Calu3 (cell line): ENCODE measurements around the gene ZSWIM8. TPM values are rescaled to one million over a fixed set of nuclear protein-coding genes. Genes with fewer than 3 reads are reported as not detected.

Source experiments
- BruUV-seq: library from RNA; stranded (reverse); fragments of 400-500 nt; replicated peaks from 2 replicates; lab custom pipeline; 2021; lab: Mats Ljungman, UMichigan
- CTCF ChIA-PET: fragments of 300-600 bp; sonication (Branson Sonifier 250); formaldehyde crosslinking; loops from one replicate; lab custom pipeline; 2022; ENCODE audit warnings: antibody characterized with exemption; lab: Charles Lee
- DNase-seq: peaks from one replicate; pipeline ENCODE4 v3.0.0; 2022
- H3K27ac Mint-ChIP-seq: one replicate; pipeline ENCODE4 v1.8.0; 2022; ENCODE audit warnings: mixed read lengths; ENCODE audit not compliant: unreplicated experiment
- H3K27me3 Mint-ChIP-seq: one replicate; pipeline ENCODE4 v1.8.0; 2022; ENCODE audit warnings: mixed read lengths; ENCODE audit not compliant: unreplicated experiment
- H3K36me3 Mint-ChIP-seq: one replicate; pipeline ENCODE4 v1.8.0; 2022; ENCODE audit warnings: mild to moderate bottlenecking, moderate library complexity, mixed read lengths; ENCODE audit not compliant: insufficient read depth, unreplicated experiment
- H3K4me1 Mint-ChIP-seq: one replicate; pipeline ENCODE4 v1.8.0; 2022; ENCODE audit warnings: mild to moderate bottlenecking, low read depth, mixed read lengths; ENCODE audit not compliant: unreplicated experiment
- H3K4me3 Mint-ChIP-seq: one replicate; pipeline ENCODE4 v1.8.0; 2022; ENCODE audit warnings: mild to moderate bottlenecking, low read depth, moderate library complexity, mixed read lengths; ENCODE audit not compliant: unreplicated experiment
- H3K9me3 Mint-ChIP-seq: one replicate; pipeline ENCODE4 v1.8.0; 2022; ENCODE audit warnings: low read depth, mixed read lengths; ENCODE audit not compliant: unreplicated experiment
- CTCF ChIP-seq: fragments of 200-600 bp; IDR thresholded peaks from one replicate; pipeline ENCODE4 v1.8.0; 2022; ENCODE audit warnings: antibody characterized with exemption; ENCODE audit not compliant: unreplicated experiment
- intact Hi-C: fragments of 100-400 bp; cut with micrococcal nuclease; formaldehyde crosslinking; loops from one replicate; pipeline ENCODE4 v1.10.0; 2022; ENCODE audit not compliant: unreplicated experiment
- total RNA-seq: library from RNA; stranded (reverse); gene quantifications from 2 replicates; pipeline ENCODE4 v1.2.3, GENCODE V29; 2022

Gene ZSWIM8
- total RNA-seq, 1 experiment from 2014 or later, result 59.9 TPM

GRCh38 chr10:73743905-73744663 lies 41.3 kb upstream of the ZSWIM8 start, which contains the start of gene SEC24C:
SEC24C (plus strand) TSS chr10:73744372; CDS start chr10:73746833, 2,461 bp downstream.
- Mint-ChIP-seq H3K36me3 (peaks cover 88% of the 10 kb centered on the region), H3K9me3 (no peaks in the 10 kb centered on the region), H3K4me1 (peaks cover 10% of the 10 kb centered on the region), H3K27me3 (no peaks in the 10 kb centered on the region), H3K4me3 (peak within 1 kb of the TSS; percentile 98), H3K27ac (peak within 1 kb of the TSS; percentile 99)
- intact Hi-C loops, result no loop called here
- CTCF ChIA-PET, result interaction anchor here (0.6 to 2.8 kb wide), 3 partner anchors 8 to 83 kb away, joined by 3 to 10 read pairs (median 3); no protein-coding TSS in a partner anchor
- peak; percentile 97 for DNase-seq
- BruUV-seq, result no TSS peak
- no peak for TF ChIP-seq CTCF

- H3K9me3 Mint-ChIP-seq, result no peaks in the 10 kb centered on the region
- CTCF ChIA-PET, result interaction anchor here (0.6 to 2.8 kb wide), 3 partner anchors 14 to 84 kb away, joined by 3 to 10 read pairs (median 5); no protein-coding TSS in a partner anchor
- BruUV-seq, result TSS peak; percentile 75
- intact Hi-C loops, result no loop called here
- TF ChIP-seq CTCF, result no peak
- peak; percentile 68 for DNase-seq
- H3K36me3 Mint-ChIP-seq, result peaks cover 93% of the 10 kb centered on the region
- H3K4me3 Mint-ChIP-seq, result peak overlapping the region; percentile 98
- no peaks in the 10 kb centered on the region for H3K27me3 Mint-ChIP-seq
- peak overlapping the region; percentile 99 for H3K27ac Mint-ChIP-seq
- peaks cover 10% of the 10 kb centered on the region for H3K4me1 Mint-ChIP-seq
Measured at GRCh38 chr10:73744664-73744975, 40.8 kb upstream of the ZSWIM8 start.

- DNase-seq, result no peak
- Mint-ChIP-seq H3K4me3 (no peak overlapping the region), H3K36me3 (peaks cover 92% of the 10 kb centered on the region), H3K9me3 (no peaks in the 10 kb centered on the region), H3K27ac (no peak overlapping the region), H3K27me3 (no peaks in the 10 kb centered on the region), H3K4me1 (peaks cover 20% of the 10 kb centered on the region)
- no peak for TF ChIP-seq CTCF
- intact Hi-C loops, result no loop called here
- TSS peak; percentile 1 for BruUV-seq
- CTCF ChIA-PET, result interaction anchor here (0.6 to 0.7 kb wide), 2 partner anchors 26 to 86 kb away, joined by 4 to 6 read pairs; no protein-coding TSS in a partner anchor
Measured at GRCh38 chr10:73746721-73747120, 38.7 kb upstream of the ZSWIM8 start.

- intact Hi-C loops, result no loop called here
- H3K36me3 Mint-ChIP-seq, result peaks cover 68% of the 10 kb centered on the region
- no peak for TF ChIP-seq CTCF
- no peaks in the 10 kb centered on the region for H3K9me3 Mint-ChIP-seq
- DNase-seq, result no peak
- H3K27ac Mint-ChIP-seq, result no peak overlapping the region
- no peaks in the 10 kb centered on the region for H3K27me3 Mint-ChIP-seq
- CTCF ChIA-PET, result interaction anchor here (0.6 kb wide), 1 partner anchor 232 kb away, joined by 9 read pairs; no protein-coding TSS in a partner anchor
- no peak overlapping the region for H3K4me3 Mint-ChIP-seq
- BruUV-seq, result no TSS peak
- H3K4me1 Mint-ChIP-seq, result peaks cover 10% of the 10 kb centered on the region
Measured at GRCh38 chr10:73750819-73751218, 34.6 kb upstream of the ZSWIM8 start.
